HCT116 (cell line): Measurements from ENCODE around the gene HEATR5A. TPM values are rescaled to one million over a fixed set of nuclear protein-coding genes. Genes with fewer than 3 reads are reported as not detected.

Experiments
- ATAC-seq: fragments of 200-7000 bp; cut with Tn5 transposase; 2 replicates; pipeline ENCODE4 v1.9.1; 2020; ENCODE audit warnings: mild to moderate bottlenecking, moderate library complexity
- BruUV-seq: library from RNA; stranded (reverse); fragments of 400-500 nt; replicated peaks from 2 replicates; lab custom pipeline; 2021; lab: Mats Ljungman, UMichigan
- CTCF ChIA-PET: fragments of 300-600 bp; sonication (Branson Sonifier 250); formaldehyde crosslinking; loops from one replicate; lab custom pipeline; 2021; ENCODE audit warnings: antibody characterized with exemption; lab: Charles Lee
- POLR2A ChIA-PET: fragments of 300-600, 350-600 bp; sonication (Branson Sonifier 250); formaldehyde crosslinking; loops from one replicate; lab custom pipeline; 2021; ENCODE audit warnings: antibody characterized with exemption; lab: Charles Lee
- RAD21 ChIA-PET, 2 experiments: fragments of 300-600 bp; sonication (Branson Sonifier 250); formaldehyde crosslinking; loops; one replicate each; lab custom pipeline; 2023; ENCODE audit warnings: low total read pairs in 2 of 2; ENCODE audit not compliant: uncharacterized antibody in 2 of 2, unreplicated experiment in 2 of 2, low non-redundant PET in 1 of 2; lab: Charles Lee
- DNase-seq: peaks from one replicate; pipeline ENCODE4 v3.0.0-alpha.2; 2010; ENCODE audit warnings: low read depth, low spot score
- H2AFZ ChIP-seq: fragments of 200-600 bp; shearing (Covaris generic), sonication (generic); 2 replicates; pipeline ENCODE4 v1.6.1; 2017; ENCODE audit warnings: low read depth, mixed run types, mixed read lengths, antibody characterized with exemption, low read length; ENCODE audit not compliant: poor library complexity, severe bottlenecking
- H3K27ac ChIP-seq: 2 replicates; pipeline ENCODE4 v1.5.1; 2012; ENCODE audit warnings: low read depth, low read length
- H3K27me3 ChIP-seq: fragments of 200-600 bp; sonication (generic); 2 replicates; pipeline ENCODE4 v1.6.1; 2016; ENCODE audit warnings: mixed run types, low read length, mixed read lengths; ENCODE audit not compliant: insufficient read depth
- H3K36me3 ChIP-seq, 2 experiments: fragments of 200-500 bp in 1 of 2; fragments of 200-600 bp in 1 of 2; sonication (Bioruptor generic) in 1 of 2; sonication (generic) in 1 of 2; 2 replicates each; pipeline versions ENCODE4 v1.5.1 to v1.6.1; 2014 to 2016; ENCODE audit warnings: low read length in 2 of 2, inconsistent platforms in 1 of 2, mixed read lengths in 1 of 2, mixed run types in 1 of 2; ENCODE audit not compliant: insufficient read depth in 2 of 2, control insufficient read depth in 1 of 2
- H3K4me1 ChIP-seq, 2 experiments: fragments of 200-600 bp in 1 of 2; sonication (generic) in 1 of 2; 2 replicates each; pipeline versions ENCODE4 v1.5.1 to v1.6.1; 2012 to 2017; ENCODE audit warnings: low read length in 2 of 2, inconsistent platforms in 1 of 2, mild to moderate bottlenecking in 1 of 2, mixed read lengths in 1 of 2, mixed run types in 1 of 2, moderate library complexity in 1 of 2; ENCODE audit not compliant: insufficient read depth in 2 of 2, control insufficient read depth in 1 of 2
- H3K4me2 ChIP-seq: fragments of 200-600 bp; sonication (generic); 2 replicates; pipeline ENCODE4 v1.6.1; 2017; ENCODE audit warnings: mixed run types, low read length, mixed read lengths
- H3K4me3 ChIP-seq, 2 experiments: fragments of 200-600 bp in 1 of 2; sonication (generic) in 1 of 2; replicated peaks in 1 of 2; 2 replicates each; pipeline ENCODE4 v1.5.1; 2011 to 2016; ENCODE audit warnings: low read length in 2 of 2, control low read depth in 1 of 2, low read depth in 1 of 2, mild to moderate bottlenecking in 1 of 2, mixed read lengths in 1 of 2, mixed run types in 1 of 2
- H3K79me2 ChIP-seq: fragments of 200-600 bp; sonication (generic); 2 replicates; pipeline ENCODE4 v1.6.1; 2017; ENCODE audit warnings: mild to moderate bottlenecking, mixed run types, low read length, moderate library complexity, mixed read lengths; ENCODE audit not compliant: insufficient read depth
- H3K9ac ChIP-seq: fragments of 200-600 bp; sonication (generic); 2 replicates; pipeline ENCODE4 v1.6.1; 2016; ENCODE audit warnings: low read length, mixed read lengths
- H3K9me2 ChIP-seq: fragments of 200-600 bp; sonication (generic), shearing (Covaris generic); 2 replicates; pipeline ENCODE4 v1.6.1; 2017; ENCODE audit warnings: mixed run types, mild to moderate bottlenecking, moderate library complexity; ENCODE audit not compliant: insufficient read depth
- H3K9me3 ChIP-seq, 2 experiments: fragments of 200-500 bp in 1 of 2; fragments of 200-600 bp in 1 of 2; sonication (Bioruptor generic) in 1 of 2; sonication (generic) in 1 of 2; 2 replicates each; pipeline ENCODE4 v1.6.1; 2014 to 2017; ENCODE audit warnings: low read length in 2 of 2, mixed read lengths in 2 of 2, inconsistent platforms in 1 of 2, low read depth in 1 of 2, mild to moderate bottlenecking in 1 of 2, mixed run types in 1 of 2, moderate library complexity in 1 of 2; ENCODE audit not compliant: control insufficient read depth in 1 of 2, insufficient read depth in 1 of 2
- H4K20me1 ChIP-seq: fragments of 200-600 bp; sonication (generic), shearing (Covaris generic); 2 replicates; pipeline ENCODE4 v1.6.1; 2017; ENCODE audit warnings: mixed run types, mild to moderate bottlenecking, moderate library complexity; ENCODE audit not compliant: insufficient read depth
- ATF3 ChIP-seq: IDR thresholded peaks from 2 replicates; pipeline ENCODE4 v1.6.1; 2012
- CTCF ChIP-seq, 3 experiments: fragments of 200-600 bp in 1 of 3; sonication (generic) in 1 of 3; IDR thresholded peaks in 2 of 3; conservative IDR thresholded peaks in 1 of 3; 2 replicates each; pipeline ENCODE4 v1.5.1; 2012 to 2017; ENCODE audit warnings: low read depth in 2 of 3, low read length in 2 of 3, antibody characterized with exemption in 1 of 3, borderline replicate concordance in 1 of 3, control low read depth in 1 of 3, mild to moderate bottlenecking in 1 of 3, mixed read lengths in 1 of 3, mixed run types in 1 of 3, moderate library complexity in 1 of 3; ENCODE audit not compliant: insufficient read depth in 1 of 3
- EGR1 ChIP-seq: IDR thresholded peaks from 2 replicates; pipeline ENCODE4 v1.6.1; 2012; ENCODE audit warnings: low read depth
- ELF1 ChIP-seq: IDR thresholded peaks from 2 replicates; pipeline ENCODE4 v1.6.1; 2012; ENCODE audit warnings: low read depth, borderline replicate concordance
- EZH2 ChIP-seq: fragments of 200-600 bp; sonication (generic); IDR thresholded peaks from 2 replicates; pipeline ENCODE4 v1.6.1; 2017; ENCODE audit warnings: antibody characterized with exemption, mixed run types
- EZH2phosphoT487 ChIP-seq: fragments of 200-600 bp; IDR thresholded peaks from 2 replicates; pipeline ENCODE4 v1.6.1; 2018; ENCODE audit warnings: antibody characterized with exemption, borderline replicate concordance
- FOSL1 ChIP-seq: IDR thresholded peaks from 2 replicates; pipeline ENCODE4 v1.6.1; 2012; ENCODE audit warnings: low read depth
- JUND ChIP-seq: IDR thresholded peaks from 2 replicates; pipeline ENCODE4 v1.6.1; 2012
- MAX ChIP-seq: IDR thresholded peaks from 2 replicates; pipeline ENCODE4 v1.6.1; 2012
- POLR2AphosphoS5 ChIP-seq: IDR thresholded peaks from 2 replicates; pipeline ENCODE4 v1.6.1; 2011; ENCODE audit warnings: mild to moderate bottlenecking, low read depth, low read length, moderate library complexity
- RAD21 ChIP-seq: IDR thresholded peaks from 2 replicates; pipeline ENCODE4 v1.6.1; 2012; ENCODE audit warnings: low read depth, mild to moderate bottlenecking
- REST ChIP-seq: IDR thresholded peaks from 2 replicates; pipeline ENCODE4 v1.6.1; 2012; ENCODE audit warnings: low read depth
- SIN3A ChIP-seq: IDR thresholded peaks from 2 replicates; pipeline ENCODE4 v1.6.1; 2012; ENCODE audit warnings: low read depth
- SP1 ChIP-seq: IDR thresholded peaks from 2 replicates; pipeline ENCODE4 v1.6.1; 2012; ENCODE audit warnings: low read depth
- SRF ChIP-seq: IDR thresholded peaks from 2 replicates; pipeline ENCODE4 v1.6.1; 2012; ENCODE audit warnings: low read depth
- TCF7L2 ChIP-seq: IDR thresholded peaks from 2 replicates; pipeline ENCODE4 v1.7.0; 2011; ENCODE audit warnings: borderline replicate concordance, inconsistent platforms; ENCODE audit not compliant: insufficient read depth, insufficient read length; ENCODE audit errors: extremely low read depth
- YY1 ChIP-seq: IDR thresholded peaks from 2 replicates; pipeline ENCODE4 v1.6.1; 2011; ENCODE audit warnings: low read length, low read depth, moderate library complexity, mild to moderate bottlenecking; ENCODE audit not compliant: insufficient replicate concordance; ENCODE audit errors: extremely low read depth
- ZBTB33 ChIP-seq: IDR thresholded peaks from 2 replicates; pipeline ENCODE4 v1.6.1; 2011; ENCODE audit warnings: mild to moderate bottlenecking, low read length, moderate library complexity; ENCODE audit not compliant: insufficient replicate concordance; ENCODE audit errors: extremely low read depth
- ZFX ChIP-seq: fragments of 450-650 bp; IDR thresholded peaks from 2 replicates; pipeline ENCODE4 v1.6.1; 2017
- ZNF274 ChIP-seq: fragments of 200-500 bp; sonication (Bioruptor generic); IDR thresholded peaks from 2 replicates; pipeline ENCODE4 v1.6.1; 2014; ENCODE audit warnings: mild to moderate bottlenecking, low read depth, low read length, inconsistent platforms
- intact Hi-C: fragments of 100-400 bp; cut with micrococcal nuclease; formaldehyde crosslinking; loops from 2 replicates; pipeline ENCODE4 v1.10.0; 2022
- total RNA-seq: library from RNA; stranded (reverse); gene quantifications from one replicate; pipeline ENCODE4 v1.2.1, GENCODE V29; 2021; ENCODE audit not compliant: unreplicated experiment

HEATR5A gene
- total RNA-seq, 1 experiment from 2014 or later, result 20.9 TPM

- ChIA-PET POLR2A (no interaction called here), CTCF (no interaction called here), RAD21 (no interaction called here)
- BruUV-seq, result no TSS peak
- H3K9me2 ChIP-seq, result no peaks in the 10 kb centered on the region
- H4K20me1 ChIP-seq, result no peaks in the 10 kb centered on the region
- H3K27me3 ChIP-seq, result no peaks in the 10 kb centered on the region
- no peak overlapping the region for H3K4me3 ChIP-seq
- H3K36me3 ChIP-seq, result no peaks in the 10 kb centered on the region
- ATAC-seq (no peak), DNase-seq (no peak)
- no peaks in the 10 kb centered on the region for H3K79me2 ChIP-seq
- H3K9ac ChIP-seq, result no peak overlapping the region
- H3K9me3 ChIP-seq, result no peaks in the 10 kb centered on the region
- no peaks in the 10 kb centered on the region for H3K4me1 ChIP-seq
- no peak for TF ChIP-seq ZBTB33
- no peak for TF ChIP-seq YY1
- no peak for TF ChIP-seq SP1
- TF ChIP-seq ATF3, result no peak
- no peak for TF ChIP-seq POLR2AphosphoS5
- TF ChIP-seq MAX, result no peak
- TF ChIP-seq ELF1, result no peak
- no peak for TF ChIP-seq EZH2
- TF ChIP-seq SRF, result no peak
- TF ChIP-seq RAD21, result no peak
- no peak for TF ChIP-seq EZH2phosphoT487
- no peak for TF ChIP-seq FOSL1
- no peak for TF ChIP-seq ZFX
- TF ChIP-seq TCF7L2, result no peak
- TF ChIP-seq SIN3A, result no peak
- no peak for TF ChIP-seq JUND
- TF ChIP-seq EGR1, result no peak
- no peak for TF ChIP-seq ZNF274
- TF ChIP-seq CTCF (IDR thresholded peaks at IDR 0.05 in 2 of 3, conservative IDR thresholded peaks at IDR 0.05 in 1 of 3; ENCODE audit: borderline replicate concordance in 1 of 3, insufficient read depth in 1 of 3, low read depth in 2 of 3, low read length in 2 of 3), result no peak
- TF ChIP-seq REST, result no peak
- intact Hi-C loops, result no loop called here
- no peak overlapping the region for H3K4me2 ChIP-seq
- no peak overlapping the region for H3K27ac ChIP-seq
- H2AFZ ChIP-seq, result no peak overlapping the region
These were observed 116.7 kb downstream of the HEATR5A start for GRCh38 chr14:31303654-31304053.
